Parathyroid adenoma (tissue), 2 donors: ENCODE results near the gene EXOC4.

ENCODE experiments used
- H2AFZ ChIP-seq: fragments of 300-600 bp; sonication (generic); one replicate; pipeline ENCODE4 v1.7.0; 2017; ENCODE audit warnings: antibody characterized with exemption, mild to moderate bottlenecking
- H3K27ac ChIP-seq: fragments of 300-600 bp; sonication (generic); one replicate; pipeline ENCODE4 v1.7.0; 2017
- H3K27me3 ChIP-seq: fragments of 300-600 bp; sonication (generic); one replicate; pipeline ENCODE4 v1.7.0; 2017; ENCODE audit warnings: low read length; ENCODE audit not compliant: control insufficient read depth, insufficient read depth
- H3K36me3 ChIP-seq: fragments of 300-600 bp; sonication (generic); one replicate; pipeline ENCODE4 v1.7.0; 2017; ENCODE audit warnings: low read length; ENCODE audit not compliant: control insufficient read depth, insufficient read depth
- H3K4me1 ChIP-seq: fragments of 300-600 bp; sonication (generic); one replicate; pipeline ENCODE4 v1.7.0; 2017; ENCODE audit warnings: control low read depth
- H3K4me2 ChIP-seq: fragments of 300-600 bp; sonication (generic); one replicate; pipeline ENCODE4 v1.7.0; 2017; ENCODE audit warnings: low read length
- H3K4me3 ChIP-seq: fragments of 300-600 bp; sonication (generic); one replicate; pipeline ENCODE4 v1.7.0; 2017; ENCODE audit warnings: low read depth, low read length
- H3K79me2 ChIP-seq: fragments of 300-600 bp; sonication (generic); one replicate; pipeline ENCODE4 v1.7.0; 2017; ENCODE audit warnings: control low read depth
- H3K9ac ChIP-seq: fragments of 300-600 bp; sonication (generic); one replicate; pipeline ENCODE4 v1.7.0; 2017; ENCODE audit warnings: mild to moderate bottlenecking
- H3K9me3 ChIP-seq: fragments of 300-600 bp; sonication (generic); one replicate; pipeline ENCODE4 v1.7.0; 2017; ENCODE audit warnings: low read length; ENCODE audit not compliant: control insufficient read depth
- TF ChIP-seq, protein P1 (sequence below): fragments of 300-600 bp; sonication (generic); IDR thresholded peaks from one replicate; pipeline ENCODE4 v1.7.0; 2017; ENCODE audit warnings: antibody characterized with exemption, mild to moderate bottlenecking
- donor health status: primary hyperparathyroidism.

The EXOC4 gene

GRCh38 chr7:133931053-133931452 is 678.2 kb downstream of the EXOC4 start:
- no peak overlapping the region for H3K4me3 ChIP-seq
- H3K4me1 ChIP-seq: no peaks in the 10 kb centered on the region
- H3K79me2 ChIP-seq: no peaks in the 10 kb centered on the region
- H3K27me3 ChIP-seq: no peaks in the 10 kb centered on the region
- no peak overlapping the region for H3K27ac ChIP-seq
- no peaks in the 10 kb centered on the region for H3K9me3 ChIP-seq
- H3K36me3 ChIP-seq: no peaks in the 10 kb centered on the region
- no peak overlapping the region for H3K9ac ChIP-seq
- H3K4me2 ChIP-seq: no peak overlapping the region
- no peak overlapping the region for H2AFZ ChIP-seq
- TF ChIP-seq, protein P1, sequence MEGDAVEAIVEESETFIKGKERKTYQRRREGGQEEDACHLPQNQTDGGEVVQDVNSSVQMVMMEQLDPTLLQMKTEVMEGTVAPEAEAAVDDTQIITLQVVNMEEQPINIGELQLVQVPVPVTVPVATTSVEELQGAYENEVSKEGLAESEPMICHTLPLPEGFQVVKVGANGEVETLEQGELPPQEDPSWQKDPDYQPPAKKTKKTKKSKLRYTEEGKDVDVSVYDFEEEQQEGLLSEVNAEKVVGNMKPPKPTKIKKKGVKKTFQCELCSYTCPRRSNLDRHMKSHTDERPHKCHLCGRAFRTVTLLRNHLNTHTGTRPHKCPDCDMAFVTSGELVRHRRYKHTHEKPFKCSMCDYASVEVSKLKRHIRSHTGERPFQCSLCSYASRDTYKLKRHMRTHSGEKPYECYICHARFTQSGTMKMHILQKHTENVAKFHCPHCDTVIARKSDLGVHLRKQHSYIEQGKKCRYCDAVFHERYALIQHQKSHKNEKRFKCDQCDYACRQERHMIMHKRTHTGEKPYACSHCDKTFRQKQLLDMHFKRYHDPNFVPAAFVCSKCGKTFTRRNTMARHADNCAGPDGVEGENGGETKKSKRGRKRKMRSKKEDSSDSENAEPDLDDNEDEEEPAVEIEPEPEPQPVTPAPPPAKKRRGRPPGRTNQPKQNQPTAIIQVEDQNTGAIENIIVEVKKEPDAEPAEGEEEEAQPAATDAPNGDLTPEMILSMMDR: no peak

DNA sequence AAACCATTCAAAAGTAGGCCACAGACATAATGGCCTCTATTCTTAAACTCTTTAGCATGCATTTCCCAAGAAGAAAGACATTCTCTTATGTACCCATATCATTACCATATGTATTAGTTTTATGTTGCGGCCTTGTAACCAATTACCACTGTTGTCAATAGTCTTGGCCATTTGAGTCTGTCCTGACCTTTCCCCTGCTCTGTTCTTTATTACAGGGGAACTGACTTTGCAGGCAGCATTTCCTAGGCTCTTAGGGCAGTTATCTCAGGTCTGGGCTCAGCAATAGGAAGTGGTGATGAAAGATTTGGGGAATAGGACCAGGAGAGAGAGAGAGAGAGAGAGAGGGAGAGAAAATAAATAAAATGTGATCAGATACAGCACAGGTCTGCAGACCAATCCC is 679.7 kb downstream of the EXOC4 start:
- H3K9ac ChIP-seq: no peak overlapping the region
- TF ChIP-seq, protein P1: no peak
- H3K27ac ChIP-seq: no peak overlapping the region
- no peaks in the 10 kb centered on the region for H3K79me2 ChIP-seq
- H3K4me3 ChIP-seq: no peak overlapping the region
- no peak overlapping the region for H3K4me2 ChIP-seq
- H3K27me3 ChIP-seq: no peaks in the 10 kb centered on the region
- H2AFZ ChIP-seq: no peak overlapping the region
- H3K9me3 ChIP-seq: no peaks in the 10 kb centered on the region
- H3K4me1 ChIP-seq: no peaks in the 10 kb centered on the region
- no peaks in the 10 kb centered on the region for H3K36me3 ChIP-seq

DNA sequence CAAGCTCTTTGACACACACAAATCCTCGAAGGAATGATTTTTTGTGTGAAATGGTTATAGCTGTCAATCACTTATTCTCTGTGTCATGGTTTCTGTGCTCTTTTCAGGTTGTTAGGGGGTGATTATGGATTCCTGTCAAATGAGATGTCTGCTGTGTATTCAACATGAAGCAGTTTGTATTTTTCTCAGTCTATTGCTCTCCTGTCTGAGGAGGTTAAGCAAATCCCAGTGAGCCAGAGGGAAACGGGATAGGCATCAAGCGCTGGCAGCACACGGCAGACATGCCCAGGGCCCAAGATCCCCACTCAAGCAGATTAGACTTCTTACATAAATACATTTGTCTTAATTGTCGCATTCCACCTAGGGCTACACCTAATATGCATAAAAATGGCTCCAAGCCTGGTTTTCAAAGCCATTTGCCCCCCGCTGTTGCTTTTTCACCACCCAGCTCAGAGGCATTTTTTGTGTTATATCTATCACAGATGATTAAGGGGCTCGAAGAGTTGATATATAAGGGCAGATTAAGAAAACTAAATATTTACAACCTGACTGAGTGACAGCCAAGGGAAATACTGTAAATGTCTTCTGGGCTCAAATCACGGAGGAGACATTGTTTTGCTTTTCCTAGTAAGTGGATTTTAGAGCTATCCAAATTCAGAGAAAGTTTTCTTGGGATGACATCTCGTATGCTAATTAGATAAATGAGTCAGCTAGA is 681.5 kb downstream of the EXOC4 start:
- TF ChIP-seq, protein P1: no peak
- no peaks in the 10 kb centered on the region for H3K36me3 ChIP-seq
- H3K79me2 ChIP-seq: no peaks in the 10 kb centered on the region
- no peaks in the 10 kb centered on the region for H3K9me3 ChIP-seq
- H3K4me1 ChIP-seq: no peaks in the 10 kb centered on the region
- H3K9ac ChIP-seq: no peak overlapping the region
- no peak overlapping the region for H3K4me2 ChIP-seq
- H3K27me3 ChIP-seq: no peaks in the 10 kb centered on the region
- no peak overlapping the region for H3K27ac ChIP-seq
- no peak overlapping the region for H3K4me3 ChIP-seq
- H2AFZ ChIP-seq: no peak overlapping the region

GRCh38 chr7:133934977-133935330 is 682.1 kb downstream of the EXOC4 start:
- no peaks in the 10 kb centered on the region for H3K79me2 ChIP-seq
- H3K9me3 ChIP-seq: no peaks in the 10 kb centered on the region
- H3K36me3 ChIP-seq: no peaks in the 10 kb centered on the region
- H3K4me3 ChIP-seq: no peak overlapping the region
- TF ChIP-seq, protein P1: no peak
- H3K27ac ChIP-seq: no peak overlapping the region
- H3K4me2 ChIP-seq: no peak overlapping the region
- no peak overlapping the region for H2AFZ ChIP-seq
- no peaks in the 10 kb centered on the region for H3K4me1 ChIP-seq
- no peaks in the 10 kb centered on the region for H3K27me3 ChIP-seq
- no peak overlapping the region for H3K9ac ChIP-seq

DNA sequence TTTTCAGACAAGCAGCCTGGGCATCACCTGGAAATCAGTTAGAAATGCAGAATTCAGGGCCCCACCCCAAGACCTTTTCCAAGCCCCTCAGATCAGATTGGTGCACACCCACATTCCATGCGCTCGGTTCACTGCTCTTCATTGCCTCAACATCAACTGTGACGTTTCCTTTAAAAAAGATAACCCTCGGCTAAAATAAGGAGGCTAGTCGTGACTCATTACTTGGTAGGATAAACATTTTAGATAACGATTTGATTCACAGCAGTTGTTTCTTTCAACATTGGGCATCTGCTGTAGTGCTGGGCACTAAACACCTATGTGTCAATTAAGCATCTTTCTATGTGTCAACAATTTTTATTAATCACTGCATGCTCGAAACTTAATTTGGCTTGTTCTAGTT is 683.2 kb downstream of the EXOC4 start:
- Histone ChIP-seq H3K9ac (no peak overlapping the region), H3K4me1 (no peaks in the 10 kb centered on the region)

More for the DNA sequence above, 683.2 kb downstream of the EXOC4 start:
- no peaks in the 10 kb centered on the region for H3K79me2 ChIP-seq
- no peak overlapping the region for H3K27ac ChIP-seq
- no peak overlapping the region for H3K4me2 ChIP-seq
- H3K4me3 ChIP-seq: no peak overlapping the region
- H3K27me3 ChIP-seq: no peaks in the 10 kb centered on the region
- TF ChIP-seq, protein P1: no peak
- H3K9me3 ChIP-seq: no peaks in the 10 kb centered on the region
- H2AFZ ChIP-seq: no peak overlapping the region
- no peaks in the 10 kb centered on the region for H3K36me3 ChIP-seq
